Body of pancreas (tissue), 4 donors: ENCODE results near the gene PRMT5. TPM values are rescaled to one million over a fixed set of nuclear protein-coding genes. Genes with fewer than 3 reads are reported as not detected.
A peak's percentile ranks its signal among the peaks of the same experiment; 100 is the strongest.

Experiments used
- ATAC-seq: fragments of 150-250 bp; one replicate; pipeline ENCODE4 v1.9.1; 2016
- DNase-seq, 4 donors: peaks; one replicate each; pipeline ENCODE4 v3.0.0-alpha.2; 2019
- H3K27ac ChIP-seq, 4 donors: fragments of 200-600 bp; sonication (generic); 1 replicate in 3 of 4; 2 replicates in 1 of 4; pipeline versions ENCODE4 v1.5.1 to v1.6.1; 2016 to 2019; ENCODE audit warnings: mild to moderate bottlenecking in 1 of 4, mixed read lengths in 1 of 4, moderate library complexity in 1 of 4
- H3K27me3 ChIP-seq, 2 donors: fragments of 200-600 bp; sonication (generic); one replicate each; pipeline ENCODE4 v1.6.0; 2016; ENCODE audit warnings: mild to moderate bottlenecking in 1 of 2
- H3K36me3 ChIP-seq, 2 donors: fragments of 200-600 bp; sonication (generic); replicated peaks in 1 of 2; 2 replicates each; pipeline ENCODE4 v1.5.1; 2016; ENCODE audit warnings: low read depth in 2 of 2; ENCODE audit not compliant: insufficient read depth in 1 of 2
- H3K4me1 ChIP-seq: fragments of 200-600 bp; sonication (generic); one replicate; pipeline ENCODE4 v1.6.0; 2016
- H3K4me3 ChIP-seq, 2 donors: fragments of 200-600 bp; sonication (generic); 1 replicate in 1 of 2; 2 replicates in 1 of 2; pipeline ENCODE4 v1.5.1; 2016 to 2019
- H3K9me3 ChIP-seq, 3 donors: fragments of 200-600 bp; sonication (generic); 1 replicate in 2 of 3; 2 replicates in 1 of 3; pipeline ENCODE4 v1.5.1; 2016
- POLR2A ChIP-seq, 3 donors: fragments of 450-650 bp; IDR thresholded peaks; one replicate each; pipeline ENCODE4 v1.6.1; 2016; ENCODE audit warnings: antibody characterized with exemption in 3 of 3, mild to moderate bottlenecking in 2 of 3
- WGBS, 2 donors: methylation state at CpG; one replicate each; pipeline ENCODE4 v1.1.5; 2017; 5-methylcytosine and 5-hydroxymethylcytosine counted together
- intact Hi-C: fragments of 100-400 bp; cut with DNase I; formaldehyde crosslinking; loops from one replicate; pipeline ENCODE4 v1.15.1; 2023
- total RNA-seq, 2 donors: library from RNA; depleted of rRNA; stranded (reverse); fragments of >200 nt; gene quantifications; one replicate each; pipeline ENCODE4 v1.1.0, GENCODE V29; 2016
- TF ChIP-seq, protein P1 (sequence below), 7 experiments: fragments of 450-650 bp in 4 of 7; fragments of 200-600 bp in 3 of 7; sonication (generic) in 3 of 7; IDR thresholded peaks; one replicate each; pipeline ENCODE4 v1.5.1; 2016 to 2019; ENCODE audit warnings: antibody characterized with exemption in 7 of 7

The PRMT5 gene
- total RNA-seq, 2 donors from 2014 or later: 36.1 to 40.2 TPM

DNA sequence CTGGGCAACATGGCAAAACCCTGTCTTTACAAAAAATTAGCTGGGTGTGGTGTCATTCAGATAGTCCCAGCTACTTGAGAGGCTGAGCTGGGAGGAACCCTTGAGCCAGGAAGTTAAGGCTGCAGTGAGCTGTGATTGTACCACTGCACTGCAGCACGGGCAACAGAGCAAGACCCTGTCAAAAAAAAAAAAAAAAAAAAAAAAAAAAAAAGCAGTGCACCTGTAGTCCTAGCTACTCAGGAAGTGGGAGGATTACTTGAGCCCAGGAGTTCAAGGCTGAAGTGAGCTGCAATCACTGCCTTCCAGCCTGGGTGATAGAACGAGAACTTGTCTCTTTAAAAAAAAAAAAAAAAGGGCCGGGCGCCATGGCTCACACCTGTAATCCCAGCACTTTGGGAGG, 40.5 kb downstream of the PRMT5 start:
- Histone ChIP-seq H3K36me3 (no peaks in the 10 kb centered on the region), H3K27me3 (no peaks in the 10 kb centered on the region), H3K4me1 (peaks cover 22% of the 10 kb centered on the region), H3K27ac (no peak overlapping the region), H3K4me3 (no peak overlapping the region), H3K9me3 (no peaks in the 10 kb centered on the region)
- TF ChIP-seq, protein P1, sequence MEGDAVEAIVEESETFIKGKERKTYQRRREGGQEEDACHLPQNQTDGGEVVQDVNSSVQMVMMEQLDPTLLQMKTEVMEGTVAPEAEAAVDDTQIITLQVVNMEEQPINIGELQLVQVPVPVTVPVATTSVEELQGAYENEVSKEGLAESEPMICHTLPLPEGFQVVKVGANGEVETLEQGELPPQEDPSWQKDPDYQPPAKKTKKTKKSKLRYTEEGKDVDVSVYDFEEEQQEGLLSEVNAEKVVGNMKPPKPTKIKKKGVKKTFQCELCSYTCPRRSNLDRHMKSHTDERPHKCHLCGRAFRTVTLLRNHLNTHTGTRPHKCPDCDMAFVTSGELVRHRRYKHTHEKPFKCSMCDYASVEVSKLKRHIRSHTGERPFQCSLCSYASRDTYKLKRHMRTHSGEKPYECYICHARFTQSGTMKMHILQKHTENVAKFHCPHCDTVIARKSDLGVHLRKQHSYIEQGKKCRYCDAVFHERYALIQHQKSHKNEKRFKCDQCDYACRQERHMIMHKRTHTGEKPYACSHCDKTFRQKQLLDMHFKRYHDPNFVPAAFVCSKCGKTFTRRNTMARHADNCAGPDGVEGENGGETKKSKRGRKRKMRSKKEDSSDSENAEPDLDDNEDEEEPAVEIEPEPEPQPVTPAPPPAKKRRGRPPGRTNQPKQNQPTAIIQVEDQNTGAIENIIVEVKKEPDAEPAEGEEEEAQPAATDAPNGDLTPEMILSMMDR (IDR thresholded peaks at IDR 0.05): no peak
- no peak for TF ChIP-seq POLR2A (IDR thresholded peaks at IDR 0.05)
- intact Hi-C loops: no loop called here
- 60 to 76% methylated on average over 3 to 4 of the region's 4 CpGs for whole genome bisulfite sequencing, 2 donors
- ATAC-seq (no peak), DNase-seq (no peak)

DNA sequence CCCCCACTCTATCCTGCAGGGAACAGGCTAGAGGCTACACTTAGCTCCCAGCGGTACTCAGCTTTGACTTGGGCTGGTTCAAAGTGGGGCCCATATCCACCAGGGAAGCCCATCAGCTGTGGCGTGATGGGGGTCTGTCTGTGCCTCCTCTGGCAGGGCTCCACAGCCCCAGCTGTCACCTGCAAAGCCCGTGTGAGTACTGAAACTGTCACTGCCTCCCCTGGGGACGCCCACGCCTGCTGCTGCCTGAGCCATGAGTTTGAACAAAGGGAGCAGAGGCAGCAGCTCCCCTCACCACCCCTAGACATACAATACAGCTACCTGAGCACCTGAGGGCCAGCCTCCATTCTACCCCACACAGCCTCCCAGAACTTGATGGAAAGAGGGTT, 41.2 kb downstream of the PRMT5 start:
- H3K4me1 ChIP-seq: peaks cover 28% of the 10 kb centered on the region
- H3K4me3 ChIP-seq: no peak overlapping the region
- 72 to 100% methylated on average over 1 to 5 of the region's 5 CpGs for WGBS, 2 donors
- intact Hi-C loops: no loop called here
- no peaks in the 10 kb centered on the region for H3K27me3 ChIP-seq
- no peak for DNase-seq
- no peaks in the 10 kb centered on the region for H3K36me3 ChIP-seq
- H3K27ac ChIP-seq: peak overlapping the region in 3 of 4 donors; percentile 57 to 84 (median 74)
- ATAC-seq: no peak
- no peak for TF ChIP-seq POLR2A (IDR thresholded peaks at IDR 0.05)
- TF ChIP-seq, protein P1 (IDR thresholded peaks at IDR 0.05): no peak
- H3K9me3 ChIP-seq: no peaks in the 10 kb centered on the region

DNA sequence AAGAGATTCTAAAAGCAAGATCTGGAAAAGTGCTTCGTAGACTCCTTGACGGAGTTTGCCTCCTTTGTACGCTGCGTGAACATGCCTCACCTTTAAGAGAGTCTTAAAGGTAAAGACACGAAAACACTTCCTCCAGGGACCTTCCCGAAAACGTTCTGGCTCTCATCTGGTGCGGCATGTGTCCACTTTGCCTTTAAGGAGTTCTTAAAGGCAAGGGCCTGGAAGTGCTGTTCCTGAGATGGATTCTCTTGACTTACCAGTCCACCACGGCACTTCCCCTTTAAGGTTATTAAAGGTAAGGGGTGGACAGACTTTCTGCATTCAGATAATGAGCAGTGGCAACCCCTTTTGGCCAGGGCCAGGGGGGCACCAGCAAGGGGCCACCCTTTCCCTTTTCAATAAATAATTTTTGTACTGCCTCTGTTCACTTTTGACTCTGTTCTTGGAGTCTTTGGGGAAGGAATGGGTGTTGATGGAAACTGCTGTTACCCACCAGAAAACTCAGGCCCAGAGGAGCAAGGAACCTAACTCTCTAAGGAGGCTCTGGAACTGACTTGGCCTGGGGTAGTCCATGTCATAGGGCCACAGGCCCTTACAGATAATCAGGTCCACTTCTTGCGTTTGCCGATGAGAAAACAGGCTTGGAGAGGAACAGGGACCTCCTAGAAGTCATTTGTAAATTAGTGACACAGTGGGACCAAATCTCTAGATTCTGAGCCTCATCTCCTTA, 41.8 kb downstream of the PRMT5 start:
- Histone ChIP-seq H3K27ac (peak overlapping the region; percentile 20 to 84 (median 66)), H3K9me3 (no peaks in the 10 kb centered on the region), H3K27me3 (no peaks in the 10 kb centered on the region), H3K36me3 (no peaks in the 10 kb centered on the region), H3K4me1 (peaks cover 32% of the 10 kb centered on the region), H3K4me3 (peak overlapping the region; percentile 27 to 31)
- intact Hi-C loops: no loop called here
- DNase-seq: peak; percentile 75 to 89 (median 80)
- 9 to 15% methylated on average over 11 of the region's 11 CpGs for WGBS, 2 donors
- ATAC-seq: peak; percentile 82
- TF ChIP-seq POLR2A (IDR thresholded peaks at IDR 0.05): peak in 2 of 3 donors; percentile 10 to 25
- TF ChIP-seq, protein P1 (IDR thresholded peaks at IDR 0.05): no peak

DNA sequence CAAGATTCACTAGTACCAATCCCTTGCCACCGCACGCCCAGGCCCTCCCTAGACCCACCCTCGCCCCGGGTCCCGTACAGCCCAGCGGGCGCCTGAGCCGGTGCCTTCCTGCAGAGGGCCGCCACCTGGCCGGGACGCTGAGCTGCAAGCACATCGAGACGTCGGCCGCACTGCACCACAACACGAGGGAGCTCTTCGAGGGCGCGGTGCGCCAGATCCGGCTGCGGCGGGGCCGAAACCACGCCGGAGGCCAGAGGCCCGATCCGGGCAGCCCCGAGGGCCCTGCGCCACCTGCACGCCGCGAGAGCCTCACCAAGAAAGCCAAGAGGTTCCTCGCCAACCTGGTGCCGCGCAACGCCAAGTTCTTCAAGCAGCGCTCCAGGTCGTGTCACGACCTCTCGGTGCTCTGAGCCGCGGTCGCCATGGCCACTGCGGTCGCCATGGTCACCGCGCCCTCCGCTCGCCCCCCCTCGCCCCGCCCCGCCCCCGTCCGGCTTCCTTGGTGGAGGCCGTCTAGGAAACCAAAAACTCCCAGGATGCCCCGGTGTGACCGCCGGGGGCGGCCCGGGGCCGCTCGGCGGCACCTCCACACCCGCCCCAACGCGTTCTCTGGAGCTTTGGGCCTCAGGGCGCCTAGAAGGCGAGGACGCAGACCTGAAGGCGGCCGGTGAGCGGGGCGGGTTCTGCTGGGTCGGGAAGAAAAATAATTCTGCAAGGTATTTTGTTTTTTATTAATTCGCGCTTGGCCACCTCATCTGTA, 42.5 kb downstream of the PRMT5 start:
- TF ChIP-seq, protein P1 (IDR thresholded peaks at IDR 0.05): peak in 2 of 7 experiments; percentile 11 to 20
- TF ChIP-seq POLR2A (IDR thresholded peaks at IDR 0.05): peak; percentile 21 to 74 (median 72)
- H3K4me3 ChIP-seq: peak overlapping the region; percentile 27 to 31
- H3K27ac ChIP-seq: peak overlapping the region; percentile 20 to 84 (median 66)
- no peaks in the 10 kb centered on the region for H3K27me3 ChIP-seq
- no peaks in the 10 kb centered on the region for H3K36me3 ChIP-seq
- DNase-seq (peak; percentile 83 to 86 (median 85)), ATAC-seq (peak; percentile 85)
- 2 to 7% methylated on average over 16 to 77 of the region's 77 CpGs for WGBS, 2 donors
- intact Hi-C loops: no loop called here
- peaks cover 36% of the 10 kb centered on the region for H3K4me1 ChIP-seq
- no peaks in the 10 kb centered on the region for H3K9me3 ChIP-seq
